ENCODE measurements around the gene CCBE1.

Gene CCBE1

GRCh38 chr18:59707306-59707705 lies 10.1 kb upstream of the CCBE1 start:
- TF ChIP-seq SIN3A (IDR thresholded peaks at IDR 0.05; ENCODE audit: borderline replicate concordance, insufficient read depth, low read length) (no peak), POLR2AphosphoS5 (IDR thresholded peaks at IDR 0.05; ENCODE audit: low read depth, low read length) (no peak), REST (IDR thresholded peaks at IDR 0.05; ENCODE audit: insufficient read depth in 1 of 2, low read depth in 2 of 2, low read length in 2 of 2) (no peak), TAF1 (IDR thresholded peaks at IDR 0.05; ENCODE audit: borderline replicate concordance, insufficient read depth, low read length) (no peak), FOXP2 (optimal IDR thresholded peaks at IDR 0.05; ENCODE audit: borderline replicate concordance, extremely low read depth, extremely low read length, insufficient read depth) (no peak)

- no peak for TF ChIP-seq TAF1 (IDR thresholded peaks at IDR 0.05; ENCODE audit: borderline replicate concordance, insufficient read depth, low read length)
Measured at GRCh38 chr18:59706499-59706898, 9.3 kb upstream of the CCBE1 start.

- no peak for TF ChIP-seq TAF1 (IDR thresholded peaks at IDR 0.05; ENCODE audit: borderline replicate concordance, insufficient read depth, low read length)
- TF ChIP-seq FOXP2 (optimal IDR thresholded peaks at IDR 0.05; ENCODE audit: borderline replicate concordance, extremely low read depth, extremely low read length, insufficient read depth) = no peak
Measured at GRCh38 chr18:59705145-59705544, 7.9 kb upstream of the CCBE1 start.

- TF ChIP-seq TAF1 (IDR thresholded peaks at IDR 0.05; ENCODE audit: borderline replicate concordance, insufficient read depth, low read length) (no peak), FOXP2 (optimal IDR thresholded peaks at IDR 0.05; ENCODE audit: borderline replicate concordance, extremely low read depth, extremely low read length, insufficient read depth) (no peak), SIN3A (IDR thresholded peaks at IDR 0.05; ENCODE audit: borderline replicate concordance, insufficient read depth, low read length) (no peak), POLR2AphosphoS5 (IDR thresholded peaks at IDR 0.05; ENCODE audit: low read depth, low read length) (no peak), REST (IDR thresholded peaks at IDR 0.05; ENCODE audit: insufficient read depth in 1 of 2, low read depth in 2 of 2, low read length in 2 of 2) (no peak)
Measured at GRCh38 chr18:59704146-59704545, 6.9 kb upstream of the CCBE1 start.

- TF ChIP-seq SIN3A (IDR thresholded peaks at IDR 0.05; ENCODE audit: borderline replicate concordance, insufficient read depth, low read length) (no peak), POLR2AphosphoS5 (IDR thresholded peaks at IDR 0.05; ENCODE audit: low read depth, low read length) (no peak)
Measured at GRCh38 chr18:59701272-59701671, 4.0 kb upstream of the CCBE1 start.

GRCh38 chr18:59700535-59700967 lies 3.3 kb upstream of the CCBE1 start:
- TF ChIP-seq SIN3A (IDR thresholded peaks at IDR 0.05; ENCODE audit: borderline replicate concordance, insufficient read depth, low read length) = no peak
- no peak for TF ChIP-seq POLR2AphosphoS5 (IDR thresholded peaks at IDR 0.05; ENCODE audit: low read depth, low read length)
- no peak for TF ChIP-seq REST (IDR thresholded peaks at IDR 0.05; ENCODE audit: insufficient read depth in 1 of 2, low read depth in 2 of 2, low read length in 2 of 2)
- no peak for TF ChIP-seq FOXP2 (optimal IDR thresholded peaks at IDR 0.05; ENCODE audit: borderline replicate concordance, extremely low read depth, extremely low read length, insufficient read depth)
- no peak for TF ChIP-seq TAF1 (IDR thresholded peaks at IDR 0.05; ENCODE audit: borderline replicate concordance, insufficient read depth, low read length)

Measured in PFSK-1 (cell line).